ENCODE data around the gene NFATC1. TPM values are rescaled to one million over a fixed set of nuclear protein-coding genes. Genes with fewer than 3 reads are reported as not detected.

NFATC1 gene
- total RNA-seq, 1 donor from 2014 or later, result 17.0 TPM

- DNase-seq, result no peak
Measured at GRCh38 chr18:79542213-79542612, 146.5 kb downstream of the NFATC1 start.

- no peak for DNase-seq
Measured at GRCh38 chr18:79542876-79543750, 147.4 kb downstream of the NFATC1 start.

GRCh38 chr18:79543861-79544385 is 148.2 kb downstream of the NFATC1 start:
- no peak for DNase-seq

GRCh38 chr18:79544386-79544963 is 148.7 kb downstream of the NFATC1 start:
- no peak for DNase-seq

GRCh38 chr18:79545255-79545654 is 149.5 kb downstream of the NFATC1 start:
- DNase-seq, result no peak

GRCh38 chr18:79545736-79546171 is 150.0 kb downstream of the NFATC1 start:
- no peak for DNase-seq

- no peak for DNase-seq
Measured at GRCh38 chr18:79546781-79547272, 151.1 kb downstream of the NFATC1 start.

- no peak for DNase-seq
Measured at GRCh38 chr18:79547413-79548076, 151.8 kb downstream of the NFATC1 start.

- no peak for DNase-seq
Measured at GRCh38 chr18:79548077-79548450, 152.3 kb downstream of the NFATC1 start.

- no peak for DNase-seq
Measured at GRCh38 chr18:79548621-79548985, 152.9 kb downstream of the NFATC1 start.

GRCh38 chr18:79548986-79549637 is 153.4 kb downstream of the NFATC1 start:
- no peak for DNase-seq

GRCh38 chr18:79549638-79550000 is 153.9 kb downstream of the NFATC1 start:
- DNase-seq, result no peak

- no peak for DNase-seq
Measured at GRCh38 chr18:79552140-79552631, 156.5 kb downstream of the NFATC1 start.

- no peak for DNase-seq
Measured at GRCh38 chr18:79552696-79553095, 157.0 kb downstream of the NFATC1 start.

- no peak for DNase-seq
Measured at GRCh38 chr18:79553154-79553553, 157.4 kb downstream of the NFATC1 start.

GRCh38 chr18:79553696-79554095 is 158.0 kb downstream of the NFATC1 start:
- no peak for DNase-seq

- DNase-seq, result no peak
Measured at GRCh38 chr18:79554321-79554720, 158.6 kb downstream of the NFATC1 start.

- no peak for DNase-seq
Measured at GRCh38 chr18:79554945-79555645, 159.4 kb downstream of the NFATC1 start.

GRCh38 chr18:79555885-79556284 is 160.2 kb downstream of the NFATC1 start:
- no peak for DNase-seq

GRCh38 chr18:79556829-79557585 is 161.3 kb downstream of the NFATC1 start:
- DNase-seq, result no peak

All from dermis blood vessel endothelial cell (primary cell).